ENCODE results near the gene SERPINB2. TPM values are rescaled to one million over a fixed set of nuclear protein-coding genes. Genes with fewer than 3 reads are reported as not detected.
A peak's percentile ranks its signal among the peaks of the same experiment; 100 is the strongest.

Gene SERPINB2
- total RNA-seq, 1 donor from 2014 or later: not detected

GRCh38 chr18:63890950-63891304 lies 3.4 kb downstream of the SERPINB2 start:
- H3K4me3 ChIP-seq: no peak overlapping the region
- no peaks in the 10 kb centered on the region for H4K20me1 ChIP-seq (ENCODE audit: low read depth)
- Mint-ChIP-seq H3K27ac (no peak overlapping the region), H3K9me3 (no peaks in the 10 kb centered on the region), H3K27me3 (ENCODE audit: insufficient read depth, low read depth) (no peaks in the 10 kb centered on the region), H3K4me3 (no peak overlapping the region), H3K36me3 (no peaks in the 10 kb centered on the region), H3K4me1 (no peaks in the 10 kb centered on the region)
- no peak overlapping the region for H2AFZ ChIP-seq (replicated peaks)
- no peaks in the 10 kb centered on the region for H3K27me3 ChIP-seq
- H3K79me2 ChIP-seq (ENCODE audit: low read depth): no peaks in the 10 kb centered on the region
- TF ChIP-seq EZH2phosphoT487 (IDR thresholded peaks at IDR 0.05): no peak
- peak; percentile 12 for TF ChIP-seq CTCF (IDR thresholded peaks at IDR 0.05)
- no peak overlapping the region for H3K4me2 ChIP-seq
- no peak overlapping the region for H3K27ac ChIP-seq
- H3K9me3 ChIP-seq (ENCODE audit: low read depth): no peaks in the 10 kb centered on the region
- no peaks in the 10 kb centered on the region for H3K4me1 ChIP-seq
- no peak for DNase-seq (ENCODE audit: low spot score)
- no peak overlapping the region for H3K9ac ChIP-seq
- no peaks in the 10 kb centered on the region for H3F3A ChIP-seq (ENCODE audit: low read depth)
- no peaks in the 10 kb centered on the region for H3K36me3 ChIP-seq

GRCh38 chr18:63892566-63892965 lies 5.1 kb downstream of the SERPINB2 start:
- Histone ChIP-seq H4K20me1 (ENCODE audit: low read depth) (no peaks in the 10 kb centered on the region), H3K79me2 (ENCODE audit: low read depth) (no peaks in the 10 kb centered on the region), H3K36me3 (no peaks in the 10 kb centered on the region), H2AFZ (replicated peaks) (no peak overlapping the region), H3K4me2 (no peak overlapping the region), H3K27ac (no peak overlapping the region), H3K4me1 (no peaks in the 10 kb centered on the region), H3F3A (ENCODE audit: low read depth) (no peaks in the 10 kb centered on the region), H3K4me3 (no peak overlapping the region), H3K9ac (no peak overlapping the region), H3K27me3 (no peaks in the 10 kb centered on the region), H3K9me3 (ENCODE audit: low read depth) (no peaks in the 10 kb centered on the region)
- no peaks in the 10 kb centered on the region for H3K4me1 Mint-ChIP-seq
- no peak for DNase-seq (ENCODE audit: low spot score)
- TF ChIP-seq CTCF (IDR thresholded peaks at IDR 0.05) (no peak), EZH2phosphoT487 (IDR thresholded peaks at IDR 0.05) (no peak), EZH2 (IDR thresholded peaks at IDR 0.05) (no peak)
- H3K36me3 Mint-ChIP-seq: no peaks in the 10 kb centered on the region
- no peak overlapping the region for H3K27ac Mint-ChIP-seq
- H3K27me3 Mint-ChIP-seq (ENCODE audit: insufficient read depth, low read depth): no peaks in the 10 kb centered on the region
- H3K4me3 Mint-ChIP-seq: no peak overlapping the region
- no peaks in the 10 kb centered on the region for H3K9me3 Mint-ChIP-seq

GRCh38 chr18:63894106-63894772 lies 6.7 kb downstream of the SERPINB2 start:
- no peak for TF ChIP-seq CTCF (IDR thresholded peaks at IDR 0.05)
- TF ChIP-seq EZH2 (IDR thresholded peaks at IDR 0.05): no peak
- no peak for TF ChIP-seq EZH2phosphoT487 (IDR thresholded peaks at IDR 0.05)
- Histone ChIP-seq H3K9me3 (ENCODE audit: low read depth) (no peaks in the 10 kb centered on the region), H3K36me3 (no peaks in the 10 kb centered on the region), H3K4me2 (no peak overlapping the region), H3K27me3 (no peaks in the 10 kb centered on the region), H3K27ac (no peak overlapping the region), H3K79me2 (ENCODE audit: low read depth) (no peaks in the 10 kb centered on the region), H3K4me3 (no peak overlapping the region), H2AFZ (replicated peaks) (no peak overlapping the region), H3K9ac (no peak overlapping the region), H3F3A (ENCODE audit: low read depth) (no peaks in the 10 kb centered on the region), H4K20me1 (ENCODE audit: low read depth) (no peaks in the 10 kb centered on the region), H3K4me1 (no peaks in the 10 kb centered on the region)
- no peak for DNase-seq (ENCODE audit: low spot score)
- no peaks in the 10 kb centered on the region for H3K9me3 Mint-ChIP-seq
- no peak overlapping the region for H3K27ac Mint-ChIP-seq
- H3K36me3 Mint-ChIP-seq: no peaks in the 10 kb centered on the region
- H3K27me3 Mint-ChIP-seq (ENCODE audit: insufficient read depth, low read depth): no peaks in the 10 kb centered on the region
- H3K4me1 Mint-ChIP-seq: no peaks in the 10 kb centered on the region
- no peak overlapping the region for H3K4me3 Mint-ChIP-seq
